IMR-90 (cell line): Measurements from ENCODE around the gene ZNF415. TPM values are rescaled to one million over a fixed set of nuclear protein-coding genes. Genes with fewer than 3 reads are reported as not detected.
A peak's percentile ranks its signal among the peaks of the same experiment; 100 is the strongest.

ENCODE experiments used
- ATAC-seq: fragments of 200-7000 bp; cut with Tn5 transposase; 2 replicates; pipeline ENCODE4 v1.9.1; 2020; ENCODE audit warnings: low read depth, mild to moderate bottlenecking, moderate library complexity
- BruUV-seq: library from RNA; stranded (reverse); fragments of 400-500 nt; replicated peaks from 2 replicates; lab custom pipeline; 2021; lab: Mats Ljungman, UMichigan
- CTCF ChIA-PET: fragments of 300-600 bp; formaldehyde crosslinking; extraction: SDS; loops from one replicate; lab custom pipeline; 2021; ENCODE audit warnings: antibody characterized with exemption; lab: Yijun Ruan, JAX
- POLR2A ChIA-PET: fragments of 300-600 bp; sonication (Branson Sonifier 250); formaldehyde crosslinking; loops from one replicate; lab custom pipeline; 2022; ENCODE audit warnings: antibody characterized with exemption; ENCODE audit not compliant: unreplicated experiment; lab: Charles Lee
- DNase-seq: peaks from one replicate; pipeline ENCODE4 v3.0.0; 2013
- H2AFZ ChIP-seq: replicated peaks from 2 replicates; pipeline ENCODE3; 2013; ENCODE audit warnings: low read length, mild to moderate bottlenecking; ENCODE audit not compliant: poor library complexity
- H2AK5ac ChIP-seq: 2 replicates; pipeline ENCODE4 v1.6.1; 2013; ENCODE audit warnings: low read depth, low read length, inconsistent platforms
- H2AK9ac ChIP-seq: replicated peaks from 2 replicates; pipeline ENCODE3; 2013; ENCODE audit warnings: mild to moderate bottlenecking, low read depth, low read length, moderate library complexity; ENCODE audit not compliant: poor library complexity
- H2BK120ac ChIP-seq: 2 replicates; pipeline ENCODE4 v1.6.1; 2013; ENCODE audit warnings: low read depth, low read length, inconsistent platforms
- H2BK15ac ChIP-seq: 3 replicates; pipeline ENCODE4 v1.6.1; 2013; ENCODE audit warnings: low read depth, low read length, inconsistent platforms
- H2BK20ac ChIP-seq: 2 replicates; pipeline ENCODE4 v1.6.1; 2013; ENCODE audit warnings: low read depth, mild to moderate bottlenecking, inconsistent platforms, low read length, moderate library complexity
- H2BK5ac ChIP-seq: 2 replicates; pipeline ENCODE4 v1.6.1; 2013; ENCODE audit warnings: mild to moderate bottlenecking, low read depth, low read length, inconsistent platforms; ENCODE audit not compliant: poor library complexity, severe bottlenecking
- H3K14ac ChIP-seq: replicated peaks from 2 replicates; pipeline ENCODE4 v1.6.1; 2013; ENCODE audit warnings: low read depth, low read length, inconsistent platforms
- H3K18ac ChIP-seq: 2 replicates; pipeline ENCODE4 v1.6.1; 2013; ENCODE audit warnings: low read depth, low read length, control low read depth
- H3K23ac ChIP-seq: 2 replicates; pipeline ENCODE4 v1.6.1; 2013; ENCODE audit warnings: low read depth, low read length, inconsistent platforms
- H3K27ac ChIP-seq: 2 replicates; pipeline ENCODE4 v1.5.1; 2013; ENCODE audit warnings: mild to moderate bottlenecking, control low read depth, low read length; ENCODE audit not compliant: insufficient read depth
- H3K27me3 ChIP-seq: 2 replicates; pipeline ENCODE4 v1.6.1; 2013; ENCODE audit warnings: low read length; ENCODE audit not compliant: control insufficient read depth, insufficient read depth
- H3K36me3 ChIP-seq: 2 replicates; pipeline ENCODE4 v1.6.1; 2013; ENCODE audit warnings: low read length, mixed read lengths; ENCODE audit not compliant: control insufficient read depth, insufficient read depth
- H3K4ac ChIP-seq: 2 replicates; pipeline ENCODE4 v1.6.1; 2013; ENCODE audit warnings: low read depth, low read length, inconsistent platforms
- H3K4me1 ChIP-seq: 2 replicates; pipeline ENCODE4 v1.6.1; 2013; ENCODE audit warnings: low read length, mixed read lengths; ENCODE audit not compliant: control insufficient read depth, insufficient read depth
- H3K4me2 ChIP-seq: 2 replicates; pipeline ENCODE4 v1.6.1; 2013; ENCODE audit warnings: low read depth, mild to moderate bottlenecking, control low read depth, low read length, moderate library complexity
- H3K4me3 ChIP-seq: 2 replicates; pipeline ENCODE4 v1.5.1; 2013; ENCODE audit warnings: low read depth, mild to moderate bottlenecking, control low read depth, low read length, moderate library complexity; ENCODE audit not compliant: insufficient read depth
- H3K56ac ChIP-seq: 2 replicates; pipeline ENCODE4 v1.6.1; 2013; ENCODE audit warnings: low read length, inconsistent platforms; ENCODE audit not compliant: insufficient read depth; ENCODE audit errors: extremely low read depth
- H3K79me1 ChIP-seq, 2 experiments: 2 replicates each; pipeline ENCODE4 v1.6.1; 2013; ENCODE audit warnings: low read length in 2 of 2, inconsistent platforms in 1 of 2, low read depth in 1 of 2
- H3K9ac ChIP-seq: 2 replicates; pipeline ENCODE4 v1.6.1; 2013; ENCODE audit warnings: low read depth, low read length, control low read depth
- H3K9me1 ChIP-seq: 2 replicates; pipeline ENCODE4 v1.6.1; 2013; ENCODE audit warnings: low read length, inconsistent platforms; ENCODE audit not compliant: insufficient read depth
- H3K9me3 ChIP-seq: 2 replicates; pipeline ENCODE4 v1.6.1; 2013; ENCODE audit warnings: low read length; ENCODE audit not compliant: control insufficient read depth, insufficient read depth
- H4K20me1 ChIP-seq: 2 replicates; pipeline ENCODE4 v1.6.1; 2013; ENCODE audit warnings: low read length, inconsistent platforms; ENCODE audit not compliant: insufficient read depth
- H4K5ac ChIP-seq: 2 replicates; pipeline ENCODE4 v1.6.1; 2013; ENCODE audit warnings: mild to moderate bottlenecking, low read depth, low read length, control low read depth
- H4K8ac ChIP-seq, 2 experiments: 2 replicates each; pipeline ENCODE4 v1.6.1; 2013; ENCODE audit warnings: low read depth in 2 of 2, low read length in 2 of 2, control low read depth in 1 of 2, inconsistent platforms in 1 of 2
- H4K91ac ChIP-seq: 2 replicates; pipeline ENCODE4 v1.6.1; 2013; ENCODE audit warnings: low read depth, low read length, inconsistent platforms; ENCODE audit not compliant: insufficient read depth
- BHLHE40 ChIP-seq: fragments of 150-350 bp; IDR thresholded peaks from 2 replicates; pipeline ENCODE4 v1.6.1; 2016; ENCODE audit warnings: mild to moderate bottlenecking, low read depth, low read length
- CEBPB ChIP-seq: IDR thresholded peaks from 2 replicates; pipeline ENCODE4 v1.6.1; 2012; ENCODE audit warnings: low read depth, low read length, improper control_type of control experiment
- CHD1 ChIP-seq: IDR thresholded peaks from 2 replicates; pipeline ENCODE4 v1.6.1; 2012; ENCODE audit warnings: low read depth, low read length, improper control_type of control experiment
- ELK1 ChIP-seq: fragments of 150-350 bp; IDR thresholded peaks from 2 replicates; pipeline ENCODE4 v1.6.1; 2016; ENCODE audit warnings: low read depth, mild to moderate bottlenecking, low read length, moderate library complexity, borderline replicate concordance
- FOS ChIP-seq: fragments of 150-350 bp; IDR thresholded peaks from 2 replicates; pipeline ENCODE4 v1.6.1; 2016; ENCODE audit warnings: low read depth, low read length
- MXI1 ChIP-seq: IDR thresholded peaks from 2 replicates; pipeline ENCODE4 v1.6.1; 2012; ENCODE audit warnings: low read depth, mild to moderate bottlenecking, low read length, moderate library complexity, borderline replicate concordance
- WGBS, 2 experiments: methylation state at CpG; one replicate each; pipeline versions ENCODE4 v1.1.5 to v1.1.7; 2013; ENCODE audit warnings: missing lambda C conversion rate in 2 of 2; ENCODE audit not compliant: insufficient read length in 1 of 2; ENCODE audit errors: extremely low coverage in 2 of 2; 5-methylcytosine and 5-hydroxymethylcytosine counted together
- dilution Hi-C: fragments of 300-500 bp; cut with HindIII; formaldehyde crosslinking; loops from one replicate; pipeline ENCODE4 v1.14.3; 2018; ENCODE audit warnings: low sequenced_read_pairs; ENCODE audit not compliant: unreplicated experiment
- in situ Hi-C: fragments of 300-500 bp; cut with MboI; formaldehyde crosslinking; loops from 3 replicates; pipeline ENCODE4 v1.14.3; 2019; ENCODE audit warnings: low sequenced_read_pairs, inconsistent platforms, mixed read lengths
- intact Hi-C: fragments of 100-400 bp; cut with micrococcal nuclease; formaldehyde crosslinking; loops from 2 replicates; pipeline ENCODE4 v1.10.0; 2022
- polyA plus RNA-seq, 3 experiments: library from polyadenylated mRNA; depleted of rRNA; stranded (reverse); fragments of >200 nt; gene quantifications; 2 replicates each; pipeline ENCODE4 v1.2.3, GENCODE V29; 2012; ENCODE audit warnings: low replicate concordance in 1 of 3
- total RNA-seq: library from RNA; depleted of rRNA; stranded (reverse); fragments of >200 nt; gene quantifications from 2 replicates; pipeline ENCODE4 v1.2.3, GENCODE V29; 2012

Gene ZNF415
- total and polyA plus RNA-seq, 2 of the 4 experiments (the other 2 are of a cell fraction): 4.2 to 7.7 TPM

GRCh38 chr19:53102206-53102755 lies 30.4 kb downstream of the ZNF415 start:
- Histone ChIP-seq H3K14ac (peak overlapping the region; percentile 6), H3K56ac (no peak overlapping the region; the same call in 1 of the 2 replicates), H4K8ac (peak overlapping the region; percentile 6 to 92; a peak in 2 of 4 replicates), H3K27me3 (no peaks in the 10 kb centered on the region), H3K4me3 (peak overlapping the region; percentile 70), H4K5ac (no peak overlapping the region; the same call in 1 of the 2 replicates), H3K4me2 (peak overlapping the region; percentile 95), H2BK120ac (no peak overlapping the region), H2BK20ac (no peak overlapping the region), H2BK15ac (no peak overlapping the region), H3K4me1 (no peaks in the 10 kb centered on the region), H2AK5ac (peak overlapping the region; percentile 6), H2AFZ (peak overlapping the region; percentile 96), H3K18ac (no peak overlapping the region), H4K91ac (peak overlapping the region; percentile 94; the same call in 1 of the 2 replicates), H4K20me1 (peaks cover 29% of the 10 kb centered on the region), H3K79me1 (peaks cover 17 to 40% of the 10 kb centered on the region in 2 experiments), H2AK9ac (peak overlapping the region; percentile 97), H3K9ac (peak overlapping the region; percentile 79), H2BK5ac (peak overlapping the region; percentile 89), H3K27ac (peak overlapping the region; percentile 87), H3K23ac (peak overlapping the region; percentile 65), H3K36me3 (peaks cover 12% of the 10 kb centered on the region), H3K9me3 (no peaks in the 10 kb centered on the region), H3K9me1 (peaks cover 2% of the 10 kb centered on the region; the same call in 1 of the 2 replicates), H3K4ac (peak overlapping the region; percentile 33; the same call in 1 of the 2 replicates)
- dilution Hi-C loops (no loop called here), in situ Hi-C loops (no loop called here), intact Hi-C loops (loop anchor here (1.0 to 2.0 kb wide), 4 partner anchors 29 to 205 kb away; partner anchors contain the start of genes ZNF320 and ZNF347)
- ChIA-PET POLR2A (no interaction called here), CTCF (no interaction called here)
- ATAC-seq (no peak), DNase-seq (no peak)
- 3% methylated on average over 6 of the region's 10 CpGs; no CpG with 5 or more reads in 1 of the 2 experiments for WGBS, 2 experiments
- no TSS peak for BruUV-seq
- TF ChIP-seq FOS (no peak), BHLHE40 (no peak), CEBPB (no peak), MXI1 (no peak), ELK1 (no peak), CHD1 (no peak)
